LHCN-M2 (cell line): ENCODE results near the gene SPATC1L. TPM values are rescaled to one million over a fixed set of nuclear protein-coding genes. Genes with fewer than 3 reads are reported as not detected.

Experiments used
- DNase-seq: peaks from one replicate; pipeline ENCODE4 v3.0.0-alpha.2; 2012; ENCODE audit warnings: low read depth
- total RNA-seq: library from RNA; depleted of rRNA; stranded (reverse); fragments of >200 nt; gene quantifications from 2 replicates; pipeline ENCODE4 v1.2.3, GENCODE V29; 2014

Gene SPATC1L
- total RNA-seq, 1 experiment from 2014 or later, result 18.4 TPM

- no peak for DNase-seq
Measured at GRCh38 chr21:46121286-46122221, 62.7 kb downstream of the SPATC1L start.

- no peak for DNase-seq
Measured at GRCh38 chr21:46120301-46121285, 63.7 kb downstream of the SPATC1L start.

GRCh38 chr21:46119637-46120271 lies 64.5 kb downstream of the SPATC1L start:
- DNase-seq, result no peak

GRCh38 chr21:46119144-46119636 lies 65.1 kb downstream of the SPATC1L start:
- no peak for DNase-seq

- no peak for DNase-seq
Measured at GRCh38 chr21:46118316-46119143, 65.7 kb downstream of the SPATC1L start.

GRCh38 chr21:46117586-46118315 lies 66.5 kb downstream of the SPATC1L start:
- DNase-seq, result no peak

GRCh38 chr21:46116776-46117585 lies 67.3 kb downstream of the SPATC1L start:
- DNase-seq, result peak; percentile 76

- DNase-seq, result no peak
Measured at GRCh38 chr21:46116189-46116775, 68.0 kb downstream of the SPATC1L start.

- no peak for DNase-seq
Measured at GRCh38 chr21:46115441-46116188, 68.6 kb downstream of the SPATC1L start.

GRCh38 chr21:46114963-46115362 lies 69.3 kb downstream of the SPATC1L start:
- DNase-seq, result no peak

- no peak for DNase-seq
Measured at GRCh38 chr21:46113497-46114176, 70.6 kb downstream of the SPATC1L start.

- DNase-seq, result no peak
Measured at GRCh38 chr21:46112725-46113215, 71.5 kb downstream of the SPATC1L start.

- DNase-seq, result no peak
Measured at GRCh38 chr21:46111857-46112724, 72.2 kb downstream of the SPATC1L start.

GRCh38 chr21:46111193-46111571 lies 73.1 kb downstream of the SPATC1L start:
- DNase-seq, result no peak
